HepG2 (cell line): Measurements from ENCODE around the gene PWP1. TPM values are rescaled to one million over a fixed set of nuclear protein-coding genes. Genes with fewer than 3 reads are reported as not detected.

Experiments
- DR1 ChIP-seq: sonication (generic); formaldehyde crosslinking; IDR thresholded peaks from 2 replicates; pipeline ENCODE4 v1.8.0; 2021; ENCODE audit warnings: mild to moderate bottlenecking, missing genetic modification reagents, inconsistent platforms
- ELF3 ChIP-seq: IDR thresholded peaks from 2 replicates; pipeline ENCODE4 v1.6.1; 2016; ENCODE audit warnings: missing genetic modification reagents, missing compliant biosample characterization
- ETV6 ChIP-seq: sonication (generic); formaldehyde crosslinking; conservative IDR thresholded peaks from 2 replicates; pipeline ENCODE4 v1.4.0; 2020; ENCODE audit warnings: missing genetic modification reagents
- GFI1 ChIP-seq: sonication (generic); formaldehyde crosslinking; IDR thresholded peaks from 2 replicates; pipeline ENCODE4 v1.5.0; 2020; ENCODE audit warnings: missing genetic modification reagents, mild to moderate bottlenecking, borderline replicate concordance
- JDP2 ChIP-seq: sonication (generic); formaldehyde crosslinking; IDR thresholded peaks from 2 replicates; pipeline ENCODE4 v1.8.1; 2022; ENCODE audit warnings: missing genetic modification reagents, borderline replicate concordance
- KAT8 ChIP-seq: IDR thresholded peaks from 2 replicates; pipeline ENCODE4 v1.6.1; 2016; ENCODE audit warnings: missing genetic modification reagents, missing compliant biosample characterization
- KMT2B ChIP-seq: IDR thresholded peaks from 2 replicates; pipeline ENCODE4 v1.6.1; 2016; ENCODE audit warnings: missing genetic modification reagents, missing compliant biosample characterization
- MIER2 ChIP-seq: IDR thresholded peaks from 2 replicates; pipeline ENCODE4 v1.6.1; 2016; ENCODE audit warnings: missing biosample characterization, missing genetic modification reagents
- MTA1 ChIP-seq: sonication (generic); formaldehyde crosslinking; IDR thresholded peaks from 2 replicates; pipeline ENCODE4 v1.4.0; 2020; ENCODE audit warnings: missing genetic modification reagents, mild to moderate bottlenecking, borderline replicate concordance
- PAF1 ChIP-seq: IDR thresholded peaks from 2 replicates; pipeline ENCODE4 v1.6.1; 2016; ENCODE audit warnings: missing genetic modification reagents, missing compliant biosample characterization
- SMC3 ChIP-seq: IDR thresholded peaks from 2 replicates; pipeline ENCODE4 v1.6.1; 2011; ENCODE audit warnings: low read length, improper control_type of control experiment
- SOX5 ChIP-seq: IDR thresholded peaks from 2 replicates; pipeline ENCODE4 v1.6.1; 2016; ENCODE audit warnings: borderline replicate concordance
- SRY ChIP-seq: sonication (generic); formaldehyde crosslinking; IDR thresholded peaks from 2 replicates; pipeline ENCODE4 v1.8.0; 2022; ENCODE audit warnings: mild to moderate bottlenecking, missing genetic modification reagents
- U2AF1 ChIP-seq: fragments of 200-400 bp; formaldehyde crosslinking; optimal IDR thresholded peaks from 2 replicates; pipeline ENCODE3; 2017; ENCODE audit warnings: mild to moderate bottlenecking, low read depth, low read length
- ZBTB8A ChIP-seq: sonication (generic); formaldehyde crosslinking; IDR thresholded peaks from 2 replicates; pipeline ENCODE4 v1.4.0; 2020; ENCODE audit warnings: mild to moderate bottlenecking, low read depth, missing genetic modification reagents, borderline replicate concordance
- ZC3H4 ChIP-seq: sonication (generic); formaldehyde crosslinking; IDR thresholded peaks from 2 replicates; pipeline ENCODE4 v1.4.0; 2020; ENCODE audit warnings: missing genetic modification reagents, borderline replicate concordance
- ZEB1 ChIP-seq: IDR thresholded peaks from 2 replicates; pipeline ENCODE4 v1.6.1; 2012; ENCODE audit warnings: mild to moderate bottlenecking, low read depth, inconsistent platforms; ENCODE audit not compliant: insufficient replicate concordance
- ZNF251 ChIP-seq: sonication (generic); formaldehyde crosslinking; IDR thresholded peaks from 2 replicates; pipeline ENCODE4 v1.9.0; 2021; ENCODE audit warnings: mild to moderate bottlenecking, missing genetic modification reagents
- ZNF274 ChIP-seq: sonication (generic); formaldehyde crosslinking; IDR thresholded peaks from 2 replicates; pipeline ENCODE4 v1.5.1; 2020; ENCODE audit warnings: mild to moderate bottlenecking, missing genetic modification reagents
- ZNF446 ChIP-seq: sonication (generic); formaldehyde crosslinking; IDR thresholded peaks from 2 replicates; pipeline ENCODE4 v1.5.0; 2020; ENCODE audit warnings: mild to moderate bottlenecking, missing genetic modification reagents
- polyA plus RNA-seq, 8 experiments: library from polyadenylated mRNA; depleted of rRNA in 3 of 8; stranded (reverse) in 7 of 8; unstranded in 1 of 8; fragments of >200 nt; fragmentation: Illumina TruSeq in 4 of 8; extraction: Trizol in 4 of 8; gene quantifications; 2 replicates each; pipeline versions ENCODE4 v1.2.1 to v1.2.3, GENCODE V29; 2011 to 2016; ENCODE audit warnings: low read depth in 4 of 8, missing spikeins in 1 of 8, mixed read lengths in 1 of 8; ENCODE audit not compliant: insufficient read depth in 1 of 8
- total RNA-seq, 5 experiments: library from RNA; depleted of rRNA; stranded (reverse); fragments of >200 nt; fragmentation: Illumina TruSeq; extraction: Trizol; gene quantifications; 2 replicates each; pipeline ENCODE4 v1.2.3, GENCODE V29; 2016; ENCODE audit warnings: low read depth in 1 of 5
- TF ChIP-seq, protein P1 (sequence below): sonication (generic); formaldehyde crosslinking; IDR thresholded peaks from 2 replicates; pipeline ENCODE4 v1.5.0; 2020; ENCODE audit warnings: missing genetic modification reagents
- TF ChIP-seq, protein P2 (sequence below): sonication (generic); formaldehyde crosslinking; IDR thresholded peaks from 2 replicates; pipeline ENCODE4 v1.5.1; 2020; ENCODE audit warnings: mild to moderate bottlenecking, missing genetic modification reagents, borderline replicate concordance
- TF ChIP-seq, protein P3 (sequence below): sonication (generic); formaldehyde crosslinking; IDR thresholded peaks from 2 replicates; pipeline ENCODE4 v1.8.0; 2022; ENCODE audit warnings: mild to moderate bottlenecking, missing genetic modification reagents, moderate library complexity

Gene PWP1
- total and polyA plus RNA-seq, 2 of the 13 experiments (the other 11 are each of a cell fraction or from before 2014, with no cell fraction given): 65.9 to 70.2 TPM

DNA sequence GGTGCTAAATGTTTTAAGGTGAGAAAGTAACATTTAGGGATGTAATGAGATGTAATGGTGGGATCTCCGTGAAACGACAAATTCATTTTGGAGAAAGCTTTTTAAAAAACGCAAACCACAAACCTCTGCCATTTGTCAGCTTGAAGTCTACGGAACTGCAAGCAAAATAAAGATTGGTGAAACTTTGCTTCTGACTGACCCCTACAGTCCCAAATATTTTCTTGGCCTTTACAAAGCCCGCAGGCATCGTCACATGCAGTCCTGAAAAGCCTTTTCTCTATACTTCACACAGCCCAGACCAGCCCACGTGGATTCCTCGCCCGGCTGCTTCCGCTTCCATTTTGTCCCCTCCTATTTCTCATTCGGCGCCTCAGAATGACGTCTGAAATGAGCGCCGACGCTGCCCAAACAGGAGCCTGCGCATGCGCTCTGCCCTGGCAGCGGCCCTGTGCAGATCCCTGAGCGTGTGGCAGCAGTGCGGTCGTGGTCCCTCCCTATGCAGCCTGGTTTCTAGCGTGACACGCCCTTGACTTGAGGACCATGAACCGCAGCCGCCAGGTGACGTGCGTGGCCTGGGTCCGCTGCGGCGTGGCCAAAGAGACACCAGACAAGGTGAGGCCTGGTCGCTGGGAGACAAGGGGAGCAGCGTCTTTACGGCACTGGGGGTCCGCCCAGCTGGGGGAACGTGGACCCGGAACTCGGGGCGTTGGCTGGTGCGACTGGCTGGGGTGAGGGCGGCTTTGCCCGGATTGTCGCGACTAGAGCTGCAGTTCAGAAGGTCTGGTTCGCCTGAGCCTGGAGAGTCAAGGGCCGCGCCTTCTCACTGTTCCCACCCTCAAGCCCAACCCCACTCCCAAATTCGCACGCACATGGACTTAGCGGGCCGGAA lies at the start of gene PWP1 (continued):
- TF ChIP-seq ZBTB8A (CRISPR knock-in tag) (no peak), ZNF274 (CRISPR knock-in tag) (peak; percentile 89; the same call in 1 of the 2 replicates), JDP2 (CRISPR knock-in tag) (no peak), ZEB1 (no peak), ZC3H4 (CRISPR knock-in tag) (0 out of 2 replicates have a peak, but pooled peaks have one; percentile 36), MTA1 (CRISPR knock-in tag) (peak; percentile 66; the same call in 1 of the 2 replicates), ZNF446 (CRISPR knock-in tag) (0 out of 2 replicates have a peak, but pooled peaks have one; percentile 58), ZNF251 (no peak), SRY (CRISPR knock-in tag) (peak; percentile 89; the same call in 1 of the 2 replicates), PAF1 (CRISPR knock-in tag) (no peak), ETV6 (CRISPR knock-in tag) (peak; percentile 59; the same call in 1 of the 2 replicates), U2AF1 (no peak), DR1 (CRISPR knock-in tag) (peak; percentile 91), GFI1 (CRISPR knock-in tag) (0 out of 2 replicates have a peak, but pooled peaks have one; percentile 25), SMC3 (no peak; the same call in 1 of the 2 replicates), MIER2 (CRISPR knock-in tag) (no peak), ELF3 (CRISPR knock-in tag) (peak; percentile 68), SOX5 (CRISPR knock-in tag) (peak; percentile 57; the same call in 1 of the 2 replicates), KAT8 (CRISPR knock-in tag) (peak; percentile 96), KMT2B (CRISPR knock-in tag) (peak; percentile 85)
- TF ChIP-seq, protein P1, sequence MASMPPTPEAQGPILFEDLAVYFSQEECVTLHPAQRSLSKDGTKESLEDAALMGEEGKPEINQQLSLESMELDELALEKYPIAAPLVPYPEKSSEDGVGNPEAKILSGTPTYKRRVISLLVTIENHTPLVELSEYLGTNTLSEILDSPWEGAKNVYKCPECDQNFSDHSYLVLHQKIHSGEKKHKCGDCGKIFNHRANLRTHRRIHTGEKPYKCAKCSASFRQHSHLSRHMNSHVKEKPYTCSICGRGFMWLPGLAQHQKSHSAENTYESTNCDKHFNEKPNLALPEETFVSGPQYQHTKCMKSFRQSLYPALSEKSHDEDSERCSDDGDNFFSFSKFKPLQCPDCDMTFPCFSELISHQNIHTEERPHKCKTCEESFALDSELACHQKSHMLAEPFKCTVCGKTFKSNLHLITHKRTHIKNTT (CRISPR knock-in tag): no peak
- TF ChIP-seq, protein P2, sequence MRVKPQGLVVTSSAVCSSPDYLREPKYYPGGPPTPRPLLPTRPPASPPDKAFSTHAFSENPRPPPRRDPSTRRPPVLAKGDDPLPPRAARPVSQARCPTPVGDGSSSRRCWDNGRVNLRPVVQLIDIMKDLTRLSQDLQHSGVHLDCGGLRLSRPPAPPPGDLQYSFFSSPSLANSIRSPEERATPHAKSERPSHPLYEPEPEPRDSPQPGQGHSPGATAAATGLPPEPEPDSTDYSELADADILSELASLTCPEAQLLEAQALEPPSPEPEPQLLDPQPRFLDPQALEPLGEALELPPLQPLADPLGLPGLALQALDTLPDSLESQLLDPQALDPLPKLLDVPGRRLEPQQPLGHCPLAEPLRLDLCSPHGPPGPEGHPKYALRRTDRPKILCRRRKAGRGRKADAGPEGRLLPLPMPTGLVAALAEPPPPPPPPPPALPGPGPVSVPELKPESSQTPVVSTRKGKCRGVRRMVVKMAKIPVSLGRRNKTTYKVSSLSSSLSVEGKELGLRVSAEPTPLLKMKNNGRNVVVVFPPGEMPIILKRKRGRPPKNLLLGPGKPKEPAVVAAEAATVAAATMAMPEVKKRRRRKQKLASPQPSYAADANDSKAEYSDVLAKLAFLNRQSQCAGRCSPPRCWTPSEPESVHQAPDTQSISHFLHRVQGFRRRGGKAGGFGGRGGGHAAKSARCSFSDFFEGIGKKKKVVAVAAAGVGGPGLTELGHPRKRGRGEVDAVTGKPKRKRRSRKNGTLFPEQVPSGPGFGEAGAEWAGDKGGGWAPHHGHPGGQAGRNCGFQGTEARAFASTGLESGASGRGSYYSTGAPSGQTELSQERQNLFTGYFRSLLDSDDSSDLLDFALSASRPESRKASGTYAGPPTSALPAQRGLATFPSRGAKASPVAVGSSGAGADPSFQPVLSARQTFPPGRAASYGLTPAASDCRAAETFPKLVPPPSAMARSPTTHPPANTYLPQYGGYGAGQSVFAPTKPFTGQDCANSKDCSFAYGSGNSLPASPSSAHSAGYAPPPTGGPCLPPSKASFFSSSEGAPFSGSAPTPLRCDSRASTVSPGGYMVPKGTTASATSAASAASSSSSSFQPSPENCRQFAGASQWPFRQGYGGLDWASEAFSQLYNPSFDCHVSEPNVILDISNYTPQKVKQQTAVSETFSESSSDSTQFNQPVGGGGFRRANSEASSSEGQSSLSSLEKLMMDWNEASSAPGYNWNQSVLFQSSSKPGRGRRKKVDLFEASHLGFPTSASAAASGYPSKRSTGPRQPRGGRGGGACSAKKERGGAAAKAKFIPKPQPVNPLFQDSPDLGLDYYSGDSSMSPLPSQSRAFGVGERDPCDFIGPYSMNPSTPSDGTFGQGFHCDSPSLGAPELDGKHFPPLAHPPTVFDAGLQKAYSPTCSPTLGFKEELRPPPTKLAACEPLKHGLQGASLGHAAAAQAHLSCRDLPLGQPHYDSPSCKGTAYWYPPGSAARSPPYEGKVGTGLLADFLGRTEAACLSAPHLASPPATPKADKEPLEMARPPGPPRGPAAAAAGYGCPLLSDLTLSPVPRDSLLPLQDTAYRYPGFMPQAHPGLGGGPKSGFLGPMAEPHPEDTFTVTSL: peak; percentile 34
- TF ChIP-seq, protein P3, sequence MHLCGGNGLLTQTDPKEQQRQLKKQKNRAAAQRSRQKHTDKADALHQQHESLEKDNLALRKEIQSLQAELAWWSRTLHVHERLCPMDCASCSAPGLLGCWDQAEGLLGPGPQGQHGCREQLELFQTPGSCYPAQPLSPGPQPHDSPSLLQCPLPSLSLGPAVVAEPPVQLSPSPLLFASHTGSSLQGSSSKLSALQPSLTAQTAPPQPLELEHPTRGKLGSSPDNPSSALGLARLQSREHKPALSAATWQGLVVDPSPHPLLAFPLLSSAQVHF (CRISPR knock-in tag): no peak
